HAP-1 (cell line): ENCODE results near the gene FCGR1A.
"Not testable (repeated sequence)": the region's sequence is repeated elsewhere in the genome, so short reads cannot be mapped to it uniquely, and the experiment has no call there.

ENCODE experiments used
- DNase-seq, 2 experiments: peaks; one replicate each; pipeline ENCODE4 v3.0.0-alpha.2; 2016 to 2020; ENCODE audit warnings: low spot score in 2 of 2
- H3K27me3 ChIP-seq: fragments of 250-450 bp; sonication (Bioruptor Pico); 2 replicates; pipeline ENCODE4 v1.5.1; 2020; ENCODE audit warnings: low read depth, mild to moderate bottlenecking, moderate library complexity
- H3K36me3 ChIP-seq: fragments of 250-450 bp; sonication (Bioruptor Pico); replicated peaks from 2 replicates; pipeline ENCODE4 v1.5.1; 2020; ENCODE audit warnings: mild to moderate bottlenecking
- H3K4me1 ChIP-seq: fragments of 250-450 bp; sonication (Bioruptor Pico); 2 replicates; pipeline ENCODE4 v1.5.1; 2020; ENCODE audit warnings: mild to moderate bottlenecking
- H3K4me3 ChIP-seq: fragments of 250-450 bp; sonication (Bioruptor Pico); 2 replicates; pipeline ENCODE4 v1.5.1; 2020; ENCODE audit warnings: mild to moderate bottlenecking, moderate library complexity
- H3K9me3 ChIP-seq: fragments of 250-450 bp; sonication (Bioruptor Pico); 2 replicates; pipeline ENCODE4 v1.5.1; 2020; ENCODE audit warnings: mild to moderate bottlenecking, moderate library complexity
- in situ Hi-C: fragments of 300-500 bp; cut with MboI; formaldehyde crosslinking; loops from 3 replicates; pipeline ENCODE4 v1.14.3; 2020; ENCODE audit warnings: low sequenced_read_pairs, inconsistent platforms, mixed read lengths

The FCGR1A gene

DNA sequence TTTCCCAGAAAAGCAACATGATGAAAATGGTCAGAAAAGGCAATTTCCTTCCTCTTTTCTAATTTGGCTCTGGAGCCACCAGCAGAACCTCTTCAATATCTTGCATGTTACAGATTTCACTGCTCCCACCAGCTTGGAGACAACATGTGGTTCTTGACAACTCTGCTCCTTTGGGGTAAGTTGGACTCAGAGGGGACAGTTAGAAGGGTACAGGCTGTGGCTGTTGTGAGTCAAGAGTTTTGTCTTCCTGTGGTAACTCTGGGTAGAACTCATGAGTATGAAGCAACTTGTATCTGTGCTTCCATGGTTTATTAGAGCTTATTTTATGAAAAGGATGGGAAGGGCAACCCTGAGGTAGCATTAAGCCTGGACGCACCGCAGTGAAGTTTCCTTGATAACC is at the start of gene FCGR1A:
TSS of gene FCGR1A (plus strand) at position 95 of the 400 bp plus-strand sequence. CDS start at position 145, 50 bp downstream.
- H3K36me3 ChIP-seq, H3K4me3 ChIP-seq, H3K27me3 ChIP-seq, DNase-seq, in situ Hi-C loops, H3K9me3 ChIP-seq, H3K4me1 ChIP-seq: not testable (repeated sequence)

DNA sequence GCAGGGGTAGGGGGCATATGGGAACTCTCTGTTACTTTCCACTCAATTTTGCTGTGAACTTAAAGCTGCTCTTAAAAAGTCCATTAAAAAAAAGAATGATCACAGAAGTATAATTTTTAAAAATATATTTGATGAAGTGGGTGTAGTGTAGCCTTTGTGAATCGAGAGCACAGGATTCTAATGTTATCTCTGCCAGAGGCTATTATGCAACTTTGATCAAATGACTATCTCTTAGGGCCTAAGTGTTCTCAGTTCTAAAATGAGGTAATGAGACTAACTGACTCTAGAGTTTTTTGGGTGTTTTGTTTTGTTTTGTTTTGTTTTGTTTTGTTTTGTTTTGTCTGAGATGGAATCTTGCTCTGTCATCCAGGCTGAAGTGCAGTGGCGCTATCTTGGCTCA is 49.7 kb upstream of the FCGR1A start:
- DNase-seq, H3K9me3 ChIP-seq, H3K27me3 ChIP-seq, H3K4me3 ChIP-seq, H3K4me1 ChIP-seq, H3K36me3 ChIP-seq, in situ Hi-C loops: not testable (repeated sequence)

DNA sequence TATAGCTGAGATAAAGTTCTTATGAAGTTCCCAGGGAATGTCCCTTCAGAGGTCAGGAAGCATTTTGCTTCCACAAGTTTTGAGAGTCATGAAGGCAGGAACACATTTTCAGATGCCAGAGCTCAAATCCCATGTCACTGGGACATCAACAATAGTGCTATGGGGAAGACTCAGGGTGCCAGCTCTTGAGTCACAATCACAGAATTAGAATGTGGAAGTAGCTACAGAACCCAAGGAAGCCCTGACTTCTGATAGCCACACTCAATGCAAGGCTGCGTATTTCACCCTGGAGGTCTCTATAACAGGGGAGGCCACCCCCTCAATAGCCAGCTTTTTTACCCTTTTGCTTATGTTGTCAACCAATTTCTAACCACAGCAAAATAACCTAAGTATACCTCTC is 47.8 kb upstream of the FCGR1A start:
- H3K27me3 ChIP-seq, H3K9me3 ChIP-seq, DNase-seq, in situ Hi-C loops, H3K4me3 ChIP-seq, H3K36me3 ChIP-seq, H3K4me1 ChIP-seq: not testable (repeated sequence)

DNA sequence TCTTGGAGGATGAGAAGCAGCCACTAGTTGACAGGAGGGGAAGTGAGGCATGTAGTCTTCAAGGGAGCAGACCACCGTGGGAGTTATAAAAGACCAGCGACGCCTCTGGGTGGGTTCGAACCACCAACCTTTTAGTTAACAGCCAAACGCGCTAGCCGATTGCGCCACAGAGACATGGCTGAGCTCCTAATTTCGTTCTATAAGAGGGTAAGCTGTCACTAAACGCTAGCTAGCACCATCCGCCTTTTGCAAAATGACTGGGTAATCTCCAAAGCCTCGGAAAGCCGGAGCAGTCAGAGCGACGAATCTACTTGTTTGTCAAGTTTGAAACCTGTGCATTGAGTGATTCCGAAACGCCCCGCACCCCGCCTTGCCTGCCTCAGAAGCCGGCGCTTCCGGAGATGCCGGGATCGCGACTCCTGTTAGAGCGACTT is 42.3 kb upstream of the FCGR1A start:
- DNase-seq, H3K9me3 ChIP-seq, H3K36me3 ChIP-seq, in situ Hi-C loops, H3K4me1 ChIP-seq, H3K27me3 ChIP-seq, H3K4me3 ChIP-seq: not testable (repeated sequence)

DNA sequence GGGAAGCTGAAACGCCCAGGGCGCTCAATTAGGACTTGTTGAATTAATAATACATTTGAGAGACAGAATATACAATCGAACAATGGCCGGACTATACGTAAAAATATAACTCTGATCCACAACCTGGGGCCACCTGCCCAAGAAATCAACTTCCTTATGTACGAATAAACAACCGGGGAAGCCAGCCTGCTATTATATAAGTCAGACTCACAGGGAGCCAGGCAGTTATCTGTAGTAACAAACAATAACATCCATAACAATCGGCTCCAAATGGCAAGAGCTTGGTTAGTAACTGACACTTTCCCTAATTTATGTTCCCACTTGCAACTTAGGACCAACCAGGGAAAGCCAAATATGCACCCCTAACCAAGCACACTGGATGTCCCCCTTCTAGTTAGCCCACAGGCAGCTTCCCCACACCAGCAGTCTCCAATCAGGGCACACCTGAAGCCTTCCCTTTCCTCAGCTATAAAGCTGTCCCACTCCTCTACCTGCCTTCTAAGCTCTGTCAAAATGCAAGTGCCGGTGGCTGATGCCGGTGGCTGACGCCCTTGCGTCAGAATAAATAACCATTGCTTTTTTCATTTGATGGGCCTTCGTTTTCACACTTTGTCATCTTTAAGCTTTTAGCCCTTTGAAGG is 41.8 kb upstream of the FCGR1A start:
- in situ Hi-C loops, DNase-seq, H3K27me3 ChIP-seq, H3K4me3 ChIP-seq, H3K4me1 ChIP-seq, H3K9me3 ChIP-seq, H3K36me3 ChIP-seq: not testable (repeated sequence)

DNA sequence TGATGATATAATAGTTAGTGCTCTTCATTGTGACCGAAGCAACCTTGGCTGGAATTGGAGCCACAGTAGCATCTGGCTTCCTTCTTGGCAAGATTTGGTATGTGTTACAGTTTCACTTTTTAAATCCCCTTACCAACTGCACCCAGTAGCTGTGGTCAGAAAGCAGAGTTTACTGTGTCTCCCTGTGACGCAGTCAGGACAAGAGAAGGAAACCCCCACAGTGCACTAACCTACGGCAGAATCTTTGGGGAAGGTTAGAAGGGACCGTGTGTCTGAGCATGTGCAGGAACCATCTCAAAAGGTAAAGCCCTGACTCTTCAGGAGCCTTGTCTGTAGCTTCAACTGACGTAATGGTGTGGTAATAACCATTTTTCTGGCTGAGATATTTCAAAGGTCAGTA is 40.6 kb upstream of the FCGR1A start:
- H3K4me1 ChIP-seq, DNase-seq, in situ Hi-C loops, H3K9me3 ChIP-seq, H3K27me3 ChIP-seq, H3K4me3 ChIP-seq, H3K36me3 ChIP-seq: not testable (repeated sequence)

DNA sequence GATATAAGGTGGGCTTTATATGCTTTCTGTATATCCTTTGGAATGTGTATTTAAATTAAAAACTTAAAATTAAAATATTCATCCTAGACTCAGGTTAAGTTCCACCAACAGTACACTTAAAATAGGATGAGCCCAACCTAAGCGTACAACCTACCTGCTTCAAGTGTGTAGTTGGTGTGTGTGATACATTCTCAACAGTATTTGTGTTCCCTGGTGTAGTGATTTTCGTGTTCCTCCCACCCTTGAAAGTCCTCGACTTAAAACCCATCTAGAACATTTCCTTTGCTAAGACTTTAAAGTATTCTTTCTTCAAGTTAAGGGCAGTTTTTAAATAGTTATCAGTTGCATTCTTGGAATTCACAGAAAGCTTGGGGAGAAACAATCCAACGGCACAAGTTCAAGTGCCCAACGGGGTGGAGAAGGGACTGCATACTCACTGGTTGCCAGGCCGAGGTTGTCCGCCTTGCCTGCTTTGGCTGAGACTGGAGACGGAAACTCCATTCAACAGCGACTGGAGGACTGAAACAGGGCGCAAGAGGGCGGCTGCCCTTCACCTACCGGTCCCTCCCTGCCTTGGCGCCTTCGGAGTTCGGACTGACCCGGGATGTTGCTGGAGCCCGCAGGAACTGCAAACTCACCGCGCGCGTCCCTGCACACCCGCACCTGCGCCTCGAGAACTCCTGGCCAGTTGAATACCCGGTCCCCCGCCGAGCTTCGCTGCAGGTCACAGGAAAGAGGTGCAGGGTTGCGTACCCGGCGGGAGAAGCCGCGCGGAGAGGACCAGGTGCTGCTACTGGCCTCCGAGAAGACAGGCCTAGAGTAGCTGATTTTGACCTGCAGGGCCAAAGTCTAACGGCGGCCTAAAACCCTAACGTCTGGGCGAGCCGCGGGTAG is 35.8 kb upstream of the FCGR1A start:
- H3K4me3 ChIP-seq, H3K36me3 ChIP-seq, H3K9me3 ChIP-seq, H3K4me1 ChIP-seq, H3K27me3 ChIP-seq, DNase-seq, in situ Hi-C loops: not testable (repeated sequence)

DNA sequence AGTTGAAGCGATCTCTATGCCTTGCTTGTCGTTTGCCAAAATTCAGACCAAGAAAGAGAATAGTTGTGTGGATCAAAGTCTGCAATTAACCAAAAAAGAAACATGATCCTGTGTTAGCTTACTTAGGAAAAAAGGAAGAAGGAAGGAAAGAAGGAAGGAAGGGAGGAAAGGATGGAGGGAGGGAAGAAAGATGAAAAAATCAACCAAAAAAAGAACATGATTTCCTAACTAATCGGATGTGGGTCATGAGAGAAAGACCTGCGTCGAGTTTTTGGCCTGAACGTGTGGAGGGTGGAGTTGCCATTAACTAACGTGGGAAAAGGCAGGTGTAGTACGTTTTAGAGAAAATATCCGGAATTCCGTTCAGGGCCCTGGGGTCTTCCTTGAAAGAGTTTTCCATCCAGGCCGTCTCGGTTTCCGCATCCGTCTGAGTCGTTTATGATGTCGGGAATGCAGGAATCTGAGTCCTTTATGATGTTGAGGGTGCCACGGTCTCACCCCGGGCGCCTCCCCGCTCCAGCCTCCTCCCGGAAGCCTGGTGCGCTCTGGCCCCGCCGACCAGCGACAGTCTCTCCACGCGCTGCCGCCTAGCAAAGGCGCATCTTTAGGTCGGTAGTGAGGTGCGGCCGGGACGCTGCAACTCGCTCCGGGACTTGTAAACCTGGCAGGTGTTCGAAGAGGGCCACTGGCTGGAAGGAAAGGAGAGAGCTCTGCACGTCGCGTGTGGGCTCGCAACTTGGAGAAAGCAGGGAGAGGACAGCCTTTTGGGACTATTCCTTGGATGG is 34.9 kb upstream of the FCGR1A start:
- H3K4me3 ChIP-seq, in situ Hi-C loops, H3K27me3 ChIP-seq, H3K9me3 ChIP-seq, H3K4me1 ChIP-seq, DNase-seq, H3K36me3 ChIP-seq: not testable (repeated sequence)

DNA sequence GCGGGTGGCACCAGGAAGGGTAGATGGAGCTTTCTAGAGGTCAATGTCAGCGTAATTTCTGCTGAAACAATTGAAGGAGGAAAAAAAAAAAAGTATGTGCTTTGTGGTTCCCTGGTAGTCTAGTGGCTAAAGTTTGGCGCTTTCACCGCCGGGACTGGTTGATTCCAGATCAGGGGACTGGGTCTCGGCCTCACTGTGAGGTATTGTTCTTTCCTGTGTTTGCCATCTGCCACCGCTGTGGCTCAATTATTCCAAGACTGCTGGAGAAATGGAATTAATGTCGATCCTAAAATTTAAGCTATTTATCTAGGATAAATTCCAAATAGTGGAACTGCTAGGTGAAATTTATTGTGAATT is 34.4 kb upstream of the FCGR1A start:
- H3K36me3 ChIP-seq, H3K9me3 ChIP-seq, DNase-seq, H3K4me3 ChIP-seq, H3K4me1 ChIP-seq, in situ Hi-C loops, H3K27me3 ChIP-seq: not testable (repeated sequence)

DNA sequence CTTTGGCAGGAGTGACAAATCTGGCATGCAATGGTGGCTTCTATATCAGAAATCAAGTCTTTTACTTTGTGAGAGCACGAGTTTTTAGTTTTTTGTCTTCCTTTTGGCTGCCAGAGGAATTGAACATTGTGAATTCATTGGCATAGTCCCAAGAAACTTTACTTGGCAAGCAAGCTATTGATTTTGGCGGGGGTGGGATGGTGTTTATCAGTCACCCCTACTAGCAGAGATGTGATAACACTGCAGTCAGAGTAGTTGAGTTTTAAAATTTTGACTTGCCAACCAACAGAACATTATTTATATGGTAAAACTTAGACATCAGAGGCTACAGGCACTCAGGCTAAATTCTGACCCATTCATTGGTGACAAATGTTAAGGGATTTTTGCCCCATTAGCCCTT is 31.9 kb upstream of the FCGR1A start:
- in situ Hi-C loops, H3K36me3 ChIP-seq, DNase-seq, H3K4me1 ChIP-seq, H3K9me3 ChIP-seq, H3K27me3 ChIP-seq, H3K4me3 ChIP-seq: not testable (repeated sequence)

DNA sequence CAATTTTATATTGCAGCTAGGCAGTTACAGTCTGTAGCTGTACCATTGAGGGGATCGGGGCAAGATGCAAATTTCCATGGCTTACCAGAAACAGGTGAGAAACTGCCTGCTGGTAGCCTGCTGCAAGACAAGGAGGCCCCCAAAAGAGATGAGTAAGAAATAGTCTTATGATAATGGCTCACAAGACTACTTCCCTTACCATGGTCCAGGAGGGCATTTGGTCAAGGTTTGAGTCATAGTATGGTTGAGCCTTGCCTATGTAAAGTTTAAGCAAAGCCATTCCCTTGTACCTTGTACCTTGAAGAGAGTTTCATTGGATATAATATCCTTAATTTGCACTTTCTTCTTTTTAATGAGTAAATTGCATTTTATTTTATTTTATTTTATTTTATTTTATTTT is 30.3 kb upstream of the FCGR1A start:
- H3K4me1 ChIP-seq, H3K27me3 ChIP-seq, H3K4me3 ChIP-seq, H3K9me3 ChIP-seq, H3K36me3 ChIP-seq, DNase-seq, in situ Hi-C loops: not testable (repeated sequence)

DNA sequence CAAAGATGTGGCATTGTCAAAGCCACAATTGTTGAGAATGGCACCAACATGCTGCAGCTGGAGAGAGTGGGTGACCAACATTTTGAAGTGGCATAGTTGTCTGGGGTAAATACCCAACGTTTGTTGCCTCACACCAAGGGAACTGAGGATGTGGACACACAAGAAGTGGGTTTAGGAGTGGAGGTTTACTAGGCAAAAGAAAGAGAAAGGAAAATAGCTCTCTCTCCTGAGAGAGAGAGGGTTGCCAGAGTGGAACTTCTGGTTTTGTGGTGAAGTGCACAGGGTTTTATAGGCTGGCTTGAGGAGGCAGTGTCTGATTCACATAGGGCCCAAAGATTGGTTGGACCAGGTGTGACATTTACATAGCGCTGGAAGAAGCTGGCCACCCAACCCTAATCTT is 29.0 kb upstream of the FCGR1A start:
- H3K4me3 ChIP-seq, DNase-seq, H3K36me3 ChIP-seq, H3K4me1 ChIP-seq, H3K27me3 ChIP-seq, in situ Hi-C loops, H3K9me3 ChIP-seq: not testable (repeated sequence)

DNA sequence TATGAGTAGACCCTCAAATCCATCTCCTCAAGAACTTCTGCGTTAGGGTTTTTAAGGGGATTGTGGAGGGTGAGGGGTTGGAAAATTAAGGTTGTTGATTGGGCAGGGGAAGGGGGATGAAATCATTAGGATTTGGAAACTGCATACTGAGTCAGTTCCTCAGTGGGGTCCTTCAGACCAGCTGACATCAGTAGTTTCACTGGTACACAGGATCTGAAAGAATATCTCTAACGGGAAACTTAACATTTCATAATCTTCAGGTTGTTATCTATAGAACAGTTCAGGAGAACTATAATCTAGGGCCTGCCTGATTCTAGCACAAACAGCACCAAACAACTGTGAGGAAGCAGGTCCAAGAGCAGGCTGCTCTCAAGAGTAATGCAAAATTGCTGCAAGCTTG is 27.2 kb upstream of the FCGR1A start:
- in situ Hi-C loops, H3K4me1 ChIP-seq, DNase-seq, H3K27me3 ChIP-seq, H3K36me3 ChIP-seq, H3K9me3 ChIP-seq, H3K4me3 ChIP-seq: not testable (repeated sequence)

DNA sequence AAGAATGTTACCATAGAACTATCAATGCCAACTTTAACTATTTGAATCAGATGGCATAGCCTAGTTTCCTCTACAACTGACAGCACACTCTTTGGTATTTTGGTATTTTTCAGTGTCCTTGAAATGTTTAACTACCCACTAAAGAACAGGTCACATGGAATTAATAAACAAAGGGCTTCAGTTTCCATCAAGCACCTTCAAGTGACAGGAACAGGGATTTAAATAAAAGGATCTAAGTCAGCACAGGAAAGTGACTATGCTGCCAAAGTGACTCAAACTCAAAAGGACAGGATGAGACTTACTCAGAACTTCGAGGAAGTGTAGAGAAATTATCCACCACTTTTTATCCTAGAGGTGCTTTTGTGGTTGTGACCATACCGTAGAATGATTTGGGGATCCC is 20.2 kb upstream of the FCGR1A start:
- H3K4me3 ChIP-seq, H3K36me3 ChIP-seq, H3K27me3 ChIP-seq, in situ Hi-C loops, DNase-seq, H3K9me3 ChIP-seq, H3K4me1 ChIP-seq: not testable (repeated sequence)
